ENCODE measurements around the gene ANKRD44.

- no peak for TF ChIP-seq CTCF (IDR thresholded peaks at IDR 0.05)
- TF ChIP-seq REST (IDR thresholded peaks at IDR 0.05; ENCODE audit: insufficient read depth in 1 of 2, low read depth in 2 of 2, low read length in 1 of 2) = no peak
- no peak for TF ChIP-seq SIN3A (IDR thresholded peaks at IDR 0.05; ENCODE audit: borderline replicate concordance, insufficient read depth, low read depth, low read length)
- no peak for TF ChIP-seq TCF7L2 (IDR thresholded peaks at IDR 0.05; ENCODE audit: low read depth, low read length)
Measured at GRCh38 chr2:197052356-197052755, 258.2 kb downstream of the ANKRD44 start.
